ENCODE measurements around the gene PIPOX.

DNA sequence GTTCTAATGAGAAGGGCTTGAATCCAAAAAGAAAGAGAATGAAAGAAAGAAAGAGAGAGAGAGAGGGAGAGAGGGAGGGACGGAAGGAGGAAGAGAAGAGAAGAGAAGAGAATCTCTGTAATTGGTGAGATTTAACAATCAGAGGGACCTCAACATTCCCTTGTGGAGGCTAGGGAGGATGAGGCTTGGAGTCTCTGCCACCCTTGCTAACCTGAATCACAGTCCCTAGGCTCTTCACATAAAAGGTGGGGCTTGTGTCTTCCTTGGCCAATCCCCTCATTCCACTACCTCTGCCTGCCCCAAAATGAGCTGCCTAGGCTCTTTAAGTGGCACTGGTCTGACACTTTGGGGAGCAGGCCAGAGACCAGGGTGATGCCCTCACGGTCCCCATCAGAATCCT is 30.1 kb downstream of the PIPOX start:
- TF ChIP-seq, protein P1, sequence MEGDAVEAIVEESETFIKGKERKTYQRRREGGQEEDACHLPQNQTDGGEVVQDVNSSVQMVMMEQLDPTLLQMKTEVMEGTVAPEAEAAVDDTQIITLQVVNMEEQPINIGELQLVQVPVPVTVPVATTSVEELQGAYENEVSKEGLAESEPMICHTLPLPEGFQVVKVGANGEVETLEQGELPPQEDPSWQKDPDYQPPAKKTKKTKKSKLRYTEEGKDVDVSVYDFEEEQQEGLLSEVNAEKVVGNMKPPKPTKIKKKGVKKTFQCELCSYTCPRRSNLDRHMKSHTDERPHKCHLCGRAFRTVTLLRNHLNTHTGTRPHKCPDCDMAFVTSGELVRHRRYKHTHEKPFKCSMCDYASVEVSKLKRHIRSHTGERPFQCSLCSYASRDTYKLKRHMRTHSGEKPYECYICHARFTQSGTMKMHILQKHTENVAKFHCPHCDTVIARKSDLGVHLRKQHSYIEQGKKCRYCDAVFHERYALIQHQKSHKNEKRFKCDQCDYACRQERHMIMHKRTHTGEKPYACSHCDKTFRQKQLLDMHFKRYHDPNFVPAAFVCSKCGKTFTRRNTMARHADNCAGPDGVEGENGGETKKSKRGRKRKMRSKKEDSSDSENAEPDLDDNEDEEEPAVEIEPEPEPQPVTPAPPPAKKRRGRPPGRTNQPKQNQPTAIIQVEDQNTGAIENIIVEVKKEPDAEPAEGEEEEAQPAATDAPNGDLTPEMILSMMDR (IDR thresholded peaks at IDR 0.05; ENCODE audit: low read length), result no peak
- no peak for TF ChIP-seq EZH2 (IDR thresholded peaks at IDR 0.05; ENCODE audit: borderline replicate concordance, low read length)
